GM23338 (cell line): ENCODE data around the gene MORC1. TPM values are rescaled to one million over a fixed set of nuclear protein-coding genes. Genes with fewer than 3 reads are reported as not detected.

Experiments used
- ATAC-seq: fragments of 200-7000 bp; cut with Tn5 transposase; 3 replicates; pipeline ENCODE4 v1.9.1; 2020
- DNase-seq: peaks from one replicate; pipeline ENCODE4 v3.0.0-alpha.2; 2015; ENCODE audit warnings: low spot score
- H2AFZ ChIP-seq: fragments of 200-600 bp; sonication (generic); 2 replicates; pipeline ENCODE4 v1.8.0; 2016; ENCODE audit warnings: antibody characterized with exemption, mild to moderate bottlenecking, moderate library complexity
- H3F3A ChIP-seq: fragments of 200-600 bp; sonication (generic); replicated peaks from 2 replicates; pipeline ENCODE4 v1.8.0; 2017; ENCODE audit warnings: antibody characterized with exemption, mixed run types, low read depth
- H3K27ac ChIP-seq: fragments of 200-600 bp; sonication (generic); 2 replicates; pipeline ENCODE4 v1.6.1; 2016; ENCODE audit warnings: low read depth
- H3K27me3 ChIP-seq: fragments of 200-600 bp; sonication (generic); 2 replicates; pipeline ENCODE4 v1.8.0; 2016; ENCODE audit warnings: mild to moderate bottlenecking, mixed run types, moderate library complexity; ENCODE audit not compliant: insufficient read depth
- H3K36me3 ChIP-seq: fragments of 200-600 bp; sonication (generic); 2 replicates; pipeline ENCODE4 v1.8.0; 2016; ENCODE audit warnings: mild to moderate bottlenecking; ENCODE audit not compliant: insufficient read depth
- H3K4me1 ChIP-seq: fragments of 200-600 bp; sonication (generic); 2 replicates; pipeline ENCODE4 v1.8.0; 2016; ENCODE audit warnings: mild to moderate bottlenecking, moderate library complexity; ENCODE audit not compliant: insufficient read depth
- H3K4me2 ChIP-seq: fragments of 200-600 bp; sonication (generic); 2 replicates; pipeline ENCODE4 v1.7.1; 2017; ENCODE audit warnings: mixed run types
- H3K4me3 ChIP-seq: fragments of 200-600 bp; sonication (generic); 2 replicates; pipeline ENCODE4 v1.6.1; 2016; ENCODE audit warnings: mixed run types
- H3K79me2 ChIP-seq: fragments of 200-600 bp; sonication (generic); replicated peaks from 2 replicates; pipeline ENCODE4 v1.8.0; 2017; ENCODE audit warnings: mild to moderate bottlenecking; ENCODE audit not compliant: insufficient read depth
- H3K9me2 ChIP-seq: fragments of 200-600 bp; sonication (generic); 2 replicates; pipeline ENCODE4 v1.8.0; 2017; ENCODE audit not compliant: insufficient read depth
- H4K20me1 ChIP-seq: fragments of 200-600 bp; sonication (generic); replicated peaks from 2 replicates; pipeline ENCODE4 v1.8.0; 2017; ENCODE audit warnings: mild to moderate bottlenecking; ENCODE audit not compliant: insufficient read depth
- H3K27ac Mint-ChIP-seq: 2 replicates; pipeline ENCODE4 v1.8.0; 2020; ENCODE audit warnings: inconsistent platforms, mild to moderate bottlenecking, moderate library complexity, mixed read lengths
- H3K27me3 Mint-ChIP-seq: 3 replicates; pipeline ENCODE4 v1.8.0; 2022; ENCODE audit warnings: low read depth, mild to moderate bottlenecking, moderate library complexity, mixed read lengths, inconsistent platforms; ENCODE audit not compliant: insufficient read depth, poor library complexity
- H3K36me3 Mint-ChIP-seq: 3 replicates; pipeline ENCODE4 v1.8.0; 2021; ENCODE audit warnings: low read depth, mild to moderate bottlenecking, inconsistent platforms, moderate library complexity, mixed read lengths
- H3K4me1 Mint-ChIP-seq: 3 replicates; pipeline ENCODE4 v1.8.0; 2020; ENCODE audit warnings: mild to moderate bottlenecking, inconsistent platforms, mixed read lengths
- H3K4me3 Mint-ChIP-seq: 3 replicates; pipeline ENCODE4 v1.8.0; 2021; ENCODE audit warnings: moderate library complexity, mild to moderate bottlenecking, inconsistent platforms, mixed read lengths
- H3K9me3 Mint-ChIP-seq: 3 replicates; pipeline ENCODE4 v1.8.0; 2020; ENCODE audit warnings: moderate library complexity, mild to moderate bottlenecking, inconsistent platforms, mixed read lengths
- CREB1 ChIP-seq: fragments of 250-450 bp; sonication (Bioruptor Pico); IDR thresholded peaks from 2 replicates; pipeline ENCODE4 v1.5.0; 2020; ENCODE audit warnings: low read depth, mild to moderate bottlenecking, moderate library complexity
- JUNB ChIP-seq: IDR thresholded peaks from one replicate; pipeline ENCODE4 v1.6.1; 2016; ENCODE audit warnings: antibody characterized with exemption; ENCODE audit not compliant: unreplicated experiment
- NANOG ChIP-seq: IDR thresholded peaks from 2 replicates; pipeline ENCODE4 v1.6.1; 2016; ENCODE audit warnings: antibody characterized with exemption, borderline replicate concordance
- STAT1 ChIP-seq: IDR thresholded peaks from one replicate; pipeline ENCODE4 v1.6.1; 2016; ENCODE audit warnings: antibody characterized with exemption; ENCODE audit not compliant: unreplicated experiment
- ZNF331 ChIP-seq: fragments of 250-450 bp; sonication (Bioruptor Pico); IDR thresholded peaks from 2 replicates; pipeline ENCODE4 v1.5.0; 2020; ENCODE audit warnings: low read depth, mild to moderate bottlenecking, moderate library complexity
- polyA plus RNA-seq: library from polyadenylated mRNA; unstranded; fragments of >200 nt; fragmentation: Nextera tagmentation; extraction: Ambion mirVana; gene quantifications from 2 replicates; pipeline ENCODE4 v1.2.1, GENCODE V29; 2016
- total RNA-seq: library from RNA; depleted of rRNA; stranded (reverse); fragments of >200 nt; shearing (Covaris generic); gene quantifications from 2 replicates; pipeline ENCODE4 v1.2.3, GENCODE V29; 2014
- TF ChIP-seq, protein P1 (sequence below): IDR thresholded peaks from one replicate; pipeline ENCODE4 v1.6.1; 2018; ENCODE audit warnings: antibody characterized with exemption; ENCODE audit not compliant: unreplicated experiment
- TF ChIP-seq, protein P2 (sequence below): fragments of 250-450 bp; sonication (Bioruptor Pico); IDR thresholded peaks from 2 replicates; pipeline ENCODE4 v1.5.0; 2020; ENCODE audit warnings: mild to moderate bottlenecking, moderate library complexity

Gene MORC1
- total and polyA plus RNA-seq, 2 experiments from 2014 or later, result not detected

- H3K27me3 Mint-ChIP-seq, result no peaks in the 10 kb centered on the region
- Histone ChIP-seq H3K4me2 (no peak overlapping the region), H3K4me3 (no peak overlapping the region), H3K27me3 (no peaks in the 10 kb centered on the region), H3K36me3 (no peaks in the 10 kb centered on the region), H3K4me1 (no peaks in the 10 kb centered on the region; the same call in 1 of the 2 replicates), H3K27ac (no peak overlapping the region), H4K20me1 (no peaks in the 10 kb centered on the region), H3F3A (no peaks in the 10 kb centered on the region), H3K79me2 (no peaks in the 10 kb centered on the region), H3K9me2 (0 out of 2 replicates have a peak, but pooled peaks cover 3% of the 10 kb centered on the region), H2AFZ (no peak overlapping the region)
- no peak overlapping the region for H3K4me3 Mint-ChIP-seq
- H3K36me3 Mint-ChIP-seq, result no peaks in the 10 kb centered on the region
- DNase-seq, result no peak
- no peak overlapping the region for H3K27ac Mint-ChIP-seq
- ATAC-seq, result no peak
- peaks cover 8% of the 10 kb centered on the region; the same call in 2 of the 3 replicates for H3K9me3 Mint-ChIP-seq
- no peak for TF ChIP-seq JUNB
- TF ChIP-seq, protein P1, sequence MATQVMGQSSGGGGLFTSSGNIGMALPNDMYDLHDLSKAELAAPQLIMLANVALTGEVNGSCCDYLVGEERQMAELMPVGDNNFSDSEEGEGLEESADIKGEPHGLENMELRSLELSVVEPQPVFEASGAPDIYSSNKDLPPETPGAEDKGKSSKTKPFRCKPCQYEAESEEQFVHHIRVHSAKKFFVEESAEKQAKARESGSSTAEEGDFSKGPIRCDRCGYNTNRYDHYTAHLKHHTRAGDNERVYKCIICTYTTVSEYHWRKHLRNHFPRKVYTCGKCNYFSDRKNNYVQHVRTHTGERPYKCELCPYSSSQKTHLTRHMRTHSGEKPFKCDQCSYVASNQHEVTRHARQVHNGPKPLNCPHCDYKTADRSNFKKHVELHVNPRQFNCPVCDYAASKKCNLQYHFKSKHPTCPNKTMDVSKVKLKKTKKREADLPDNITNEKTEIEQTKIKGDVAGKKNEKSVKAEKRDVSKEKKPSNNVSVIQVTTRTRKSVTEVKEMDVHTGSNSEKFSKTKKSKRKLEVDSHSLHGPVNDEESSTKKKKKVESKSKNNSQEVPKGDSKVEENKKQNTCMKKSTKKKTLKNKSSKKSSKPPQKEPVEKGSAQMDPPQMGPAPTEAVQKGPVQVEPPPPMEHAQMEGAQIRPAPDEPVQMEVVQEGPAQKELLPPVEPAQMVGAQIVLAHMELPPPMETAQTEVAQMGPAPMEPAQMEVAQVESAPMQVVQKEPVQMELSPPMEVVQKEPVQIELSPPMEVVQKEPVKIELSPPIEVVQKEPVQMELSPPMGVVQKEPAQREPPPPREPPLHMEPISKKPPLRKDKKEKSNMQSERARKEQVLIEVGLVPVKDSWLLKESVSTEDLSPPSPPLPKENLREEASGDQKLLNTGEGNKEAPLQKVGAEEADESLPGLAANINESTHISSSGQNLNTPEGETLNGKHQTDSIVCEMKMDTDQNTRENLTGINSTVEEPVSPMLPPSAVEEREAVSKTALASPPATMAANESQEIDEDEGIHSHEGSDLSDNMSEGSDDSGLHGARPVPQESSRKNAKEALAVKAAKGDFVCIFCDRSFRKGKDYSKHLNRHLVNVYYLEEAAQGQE, result no peak
- no peak for TF ChIP-seq ZNF331 (CRISPR knock-in tag)
- no peak for TF ChIP-seq NANOG
- TF ChIP-seq, protein P2, sequence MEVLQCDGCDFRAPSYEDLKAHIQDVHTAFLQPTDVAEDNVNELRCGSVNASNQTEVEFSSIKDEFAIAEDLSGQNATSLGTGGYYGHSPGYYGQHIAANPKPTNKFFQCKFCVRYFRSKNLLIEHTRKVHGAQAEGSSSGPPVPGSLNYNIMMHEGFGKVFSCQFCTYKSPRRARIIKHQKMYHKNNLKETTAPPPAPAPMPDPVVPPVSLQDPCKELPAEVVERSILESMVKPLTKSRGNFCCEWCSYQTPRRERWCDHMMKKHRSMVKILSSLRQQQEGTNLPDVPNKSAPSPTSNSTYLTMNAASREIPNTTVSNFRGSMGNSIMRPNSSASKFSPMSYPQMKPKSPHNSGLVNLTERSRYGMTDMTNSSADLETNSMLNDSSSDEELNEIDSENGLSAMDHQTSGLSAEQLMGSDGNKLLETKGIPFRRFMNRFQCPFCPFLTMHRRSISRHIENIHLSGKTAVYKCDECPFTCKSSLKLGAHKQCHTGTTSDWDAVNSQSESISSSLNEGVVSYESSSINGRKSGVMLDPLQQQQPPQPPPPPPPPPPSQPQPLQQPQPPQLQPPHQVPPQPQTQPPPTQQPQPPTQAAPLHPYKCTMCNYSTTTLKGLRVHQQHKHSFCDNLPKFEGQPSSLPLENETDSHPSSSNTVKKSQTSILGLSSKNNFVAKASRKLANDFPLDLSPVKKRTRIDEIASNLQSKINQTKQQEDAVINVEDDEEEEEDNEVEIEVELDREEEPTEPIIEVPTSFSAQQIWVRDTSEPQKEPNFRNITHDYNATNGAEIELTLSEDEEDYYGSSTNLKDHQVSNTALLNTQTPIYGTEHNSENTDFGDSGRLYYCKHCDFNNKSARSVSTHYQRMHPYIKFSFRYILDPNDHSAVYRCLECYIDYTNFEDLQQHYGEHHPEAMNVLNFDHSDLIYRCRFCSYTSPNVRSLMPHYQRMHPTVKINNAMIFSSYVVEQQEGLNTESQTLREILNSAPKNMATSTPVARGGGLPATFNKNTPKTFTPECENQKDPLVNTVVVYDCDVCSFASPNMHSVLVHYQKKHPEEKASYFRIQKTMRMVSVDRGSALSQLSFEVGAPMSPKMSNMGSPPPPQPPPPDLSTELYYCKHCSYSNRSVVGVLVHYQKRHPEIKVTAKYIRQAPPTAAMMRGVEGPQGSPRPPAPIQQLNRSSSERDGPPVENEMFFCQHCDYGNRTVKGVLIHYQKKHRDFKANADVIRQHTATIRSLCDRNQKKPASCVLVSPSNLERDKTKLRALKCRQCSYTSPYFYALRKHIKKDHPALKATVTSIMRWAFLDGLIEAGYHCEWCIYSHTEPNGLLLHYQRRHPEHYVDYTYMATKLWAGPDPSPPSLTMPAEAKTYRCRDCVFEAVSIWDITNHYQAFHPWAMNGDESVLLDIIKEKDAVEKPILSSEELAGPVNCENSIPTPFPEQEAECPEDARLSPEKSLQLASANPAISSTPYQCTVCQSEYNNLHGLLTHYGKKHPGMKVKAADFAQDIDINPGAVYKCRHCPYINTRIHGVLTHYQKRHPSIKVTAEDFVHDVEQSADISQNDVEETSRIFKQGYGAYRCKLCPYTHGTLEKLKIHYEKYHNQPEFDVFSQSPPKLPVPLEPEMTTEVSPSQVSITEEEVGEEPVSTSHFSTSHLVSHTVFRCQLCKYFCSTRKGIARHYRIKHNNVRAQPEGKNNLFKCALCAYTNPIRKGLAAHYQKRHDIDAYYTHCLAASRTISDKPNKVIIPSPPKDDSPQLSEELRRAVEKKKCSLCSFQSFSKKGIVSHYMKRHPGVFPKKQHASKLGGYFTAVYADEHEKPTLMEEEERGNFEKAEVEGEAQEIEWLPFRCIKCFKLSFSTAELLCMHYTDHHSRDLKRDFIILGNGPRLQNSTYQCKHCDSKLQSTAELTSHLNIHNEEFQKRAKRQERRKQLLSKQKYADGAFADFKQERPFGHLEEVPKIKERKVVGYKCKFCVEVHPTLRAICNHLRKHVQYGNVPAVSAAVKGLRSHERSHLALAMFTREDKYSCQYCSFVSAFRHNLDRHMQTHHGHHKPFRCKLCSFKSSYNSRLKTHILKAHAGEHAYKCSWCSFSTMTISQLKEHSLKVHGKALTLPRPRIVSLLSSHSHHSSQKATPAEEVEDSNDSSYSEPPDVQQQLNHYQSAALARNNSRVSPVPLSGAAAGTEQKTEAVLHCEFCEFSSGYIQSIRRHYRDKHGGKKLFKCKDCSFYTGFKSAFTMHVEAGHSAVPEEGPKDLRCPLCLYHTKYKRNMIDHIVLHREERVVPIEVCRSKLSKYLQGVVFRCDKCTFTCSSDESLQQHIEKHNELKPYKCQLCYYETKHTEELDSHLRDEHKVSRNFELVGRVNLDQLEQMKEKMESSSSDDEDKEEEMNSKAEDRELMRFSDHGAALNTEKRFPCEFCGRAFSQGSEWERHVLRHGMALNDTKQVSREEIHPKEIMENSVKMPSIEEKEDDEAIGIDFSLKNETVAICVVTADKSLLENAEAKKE (CRISPR knock-in tag), result no peak
- TF ChIP-seq CREB1 (CRISPR knock-in tag), result no peak
- no peak for TF ChIP-seq STAT1
- peaks cover 4% of the 10 kb centered on the region; the same call in 2 of the 3 replicates for H3K4me1 Mint-ChIP-seq
These were observed 43.7 kb upstream of the MORC1 start for GRCh38 chr3:109161487-109162123.
